GM18508 (cell line): ENCODE results near the gene RFX3.

Source experiments
- ATAC-seq: cut with Tn5 transposase; IDR thresholded peaks from one replicate; pipeline ENCODE4 v1.9.1; 2021; ENCODE audit warnings: moderate number of reproducible peaks; ENCODE audit not compliant: insufficient read depth, unreplicated experiment

RFX3 gene

GRCh38 chr9:3177936-3178335 lies 347.9 kb downstream of the RFX3 start:
- no peak for ATAC-seq

GRCh38 chr9:3177146-3177761 lies 348.5 kb downstream of the RFX3 start:
- no peak for ATAC-seq

DNA sequence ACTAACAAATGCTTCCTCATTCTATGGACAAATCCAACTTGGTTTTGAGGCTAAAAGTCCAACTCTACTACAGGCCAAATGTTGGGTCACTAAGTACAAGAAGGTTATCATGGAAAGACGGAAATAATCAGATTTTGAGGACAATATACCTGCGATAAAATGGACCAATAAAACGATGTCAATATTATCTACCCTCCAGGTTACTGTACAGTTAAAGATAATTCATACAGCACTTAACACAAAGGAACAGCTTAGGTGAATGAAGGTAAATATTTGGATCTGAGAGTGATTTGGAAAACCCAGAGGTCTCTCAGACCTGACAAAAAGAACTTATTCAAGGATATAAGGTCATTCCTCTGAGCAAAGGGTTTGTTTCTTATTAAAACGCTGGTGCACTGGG lies 352.4 kb downstream of the RFX3 start:
- ATAC-seq: no peak

DNA sequence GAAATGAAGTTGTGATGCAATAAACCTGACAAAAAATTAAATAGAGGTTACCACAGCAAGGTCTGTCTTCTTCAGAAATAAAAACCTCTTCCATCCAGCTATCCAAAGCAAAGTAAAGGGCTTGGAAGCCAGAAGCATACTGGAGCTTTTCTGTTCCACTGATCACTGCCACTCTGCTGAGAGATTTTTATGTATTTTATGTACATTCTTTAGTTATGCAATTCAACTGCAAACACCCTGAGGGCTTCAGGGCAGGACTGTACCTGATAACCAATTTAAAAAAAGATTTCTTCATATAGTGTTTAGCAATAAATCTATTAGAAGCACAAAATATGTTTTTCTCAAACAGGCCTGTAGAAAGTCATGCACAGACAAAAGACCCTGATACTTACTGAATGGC lies 355.0 kb downstream of the RFX3 start:
- ATAC-seq: no peak
